Adrenal gland (tissue), 5 donors: ENCODE data around the gene FAM24B.

Experiments
- CTCF ChIP-seq, 6 experiments: fragments of 450-650 bp in 4 of 6; fragments of 200-600 bp in 2 of 6; sonication (generic) in 1 of 6; IDR thresholded peaks; 1 replicate in 5 of 6; 2 replicates in 1 of 6; pipeline versions ENCODE4 v1.5.1 to v1.8.0; 2016 to 2021; ENCODE audit warnings: antibody characterized with exemption in 6 of 6, mild to moderate bottlenecking in 2 of 6, moderate library complexity in 1 of 6
- POLR2A ChIP-seq, 2 donors: fragments of 450-650 bp; IDR thresholded peaks; one replicate each; pipeline ENCODE4 v1.6.1; 2017; ENCODE audit warnings: antibody characterized with exemption in 2 of 2, mild to moderate bottlenecking in 2 of 2, moderate library complexity in 1 of 2
- donor health status: DM: no; HTN: no; CAD: no.

- TF ChIP-seq CTCF (IDR thresholded peaks at IDR 0.05) (no peak), POLR2A (IDR thresholded peaks at IDR 0.05) (no peak)
Observed at GRCh38 chr10:122854648-122855047, 24.7 kb downstream of the FAM24B start.
